H9 (cell line): Measurements from ENCODE around the gene SYNE3. TPM values are rescaled to one million over a fixed set of nuclear protein-coding genes. Genes with fewer than 3 reads are reported as not detected.

ENCODE experiments used
- DNase-seq: peaks from one replicate; pipeline ENCODE4 v3.0.0-alpha.2; 2017
- H2AFZ ChIP-seq: one replicate; pipeline ENCODE4 v1.6.1; 2013; ENCODE audit warnings: mild to moderate bottlenecking, low read length, control low read depth, moderate library complexity
- H2AK5ac ChIP-seq: 2 replicates; pipeline ENCODE4 v1.6.1; 2013; ENCODE audit warnings: low read length, control low read depth, mixed read lengths; ENCODE audit not compliant: insufficient read length
- H2BK120ac ChIP-seq: one replicate; pipeline ENCODE4 v1.6.1; 2013; ENCODE audit warnings: low read depth, mild to moderate bottlenecking, low read length, control low read depth, inconsistent platforms; ENCODE audit not compliant: poor library complexity, severe bottlenecking
- H2BK12ac ChIP-seq: 2 replicates; pipeline ENCODE4 v1.6.1; 2013; ENCODE audit warnings: low read length, control low read depth, mixed read lengths, low read depth; ENCODE audit not compliant: insufficient read length
- H2BK15ac ChIP-seq: 2 replicates; pipeline ENCODE4 v1.6.1; 2013; ENCODE audit warnings: low read depth, low read length, control low read depth
- H2BK20ac ChIP-seq: one replicate; pipeline ENCODE4 v1.6.1; 2013; ENCODE audit warnings: low read depth, mild to moderate bottlenecking, low read length, control low read depth, inconsistent platforms; ENCODE audit not compliant: poor library complexity, severe bottlenecking
- H2BK5ac ChIP-seq: 2 replicates; pipeline ENCODE4 v1.6.1; 2013; ENCODE audit warnings: low read length, control low read depth, mixed read lengths; ENCODE audit not compliant: insufficient read length
- H3K14ac ChIP-seq: 2 replicates; pipeline ENCODE4 v1.6.1; 2013; ENCODE audit warnings: low read length, control low read depth; ENCODE audit not compliant: insufficient read depth
- H3K18ac ChIP-seq: 2 replicates; pipeline ENCODE4 v1.6.1; 2013; ENCODE audit warnings: low read depth, mild to moderate bottlenecking, mixed read lengths, low read length, control low read depth; ENCODE audit not compliant: insufficient read length
- H3K23ac ChIP-seq: 2 replicates; pipeline ENCODE4 v1.6.1; 2013; ENCODE audit warnings: low read length, control low read depth, mixed read lengths, low read depth; ENCODE audit not compliant: insufficient read length
- H3K23me2 ChIP-seq: 2 replicates; pipeline ENCODE4 v1.6.1; 2013; ENCODE audit warnings: low read depth, mild to moderate bottlenecking, mixed read lengths, low read length, control low read depth; ENCODE audit not compliant: insufficient read length, poor library complexity, severe bottlenecking
- H3K27ac ChIP-seq: 2 replicates; pipeline ENCODE4 v1.5.1; 2013; ENCODE audit warnings: low read length, control low read depth, mixed read lengths, low read depth; ENCODE audit not compliant: insufficient read length
- H3K27me3 ChIP-seq: 2 replicates; pipeline ENCODE4 v1.6.1; 2013; ENCODE audit warnings: low read length, control low read depth, inconsistent platforms; ENCODE audit not compliant: insufficient read depth
- H3K4ac ChIP-seq: 2 replicates; pipeline ENCODE4 v1.6.1; 2013; ENCODE audit warnings: low read depth, mild to moderate bottlenecking, control low read depth, inconsistent platforms, low read length, moderate library complexity
- H3K4me1 ChIP-seq: 2 replicates; pipeline ENCODE4 v1.6.1; 2013; ENCODE audit warnings: low read length, control low read depth, inconsistent platforms; ENCODE audit not compliant: insufficient read depth
- H3K4me2 ChIP-seq: 2 replicates; pipeline ENCODE4 v1.6.1; 2013; ENCODE audit warnings: low read length, control low read depth, mixed read lengths; ENCODE audit not compliant: insufficient read length, insufficient read depth
- H3K56ac ChIP-seq: 2 replicates; pipeline ENCODE4 v1.6.1; 2013; ENCODE audit warnings: low read depth, mild to moderate bottlenecking, mixed read lengths, low read length, control low read depth; ENCODE audit not compliant: insufficient read length
- H3K79me1 ChIP-seq: 2 replicates; pipeline ENCODE4 v1.6.1; 2013; ENCODE audit warnings: low read depth, mild to moderate bottlenecking, moderate library complexity, low read length, control low read depth, inconsistent platforms; ENCODE audit not compliant: insufficient read depth, poor library complexity, severe bottlenecking
- H3K79me2 ChIP-seq: 2 replicates; pipeline ENCODE4 v1.6.1; 2013; ENCODE audit warnings: low read length, control low read depth, inconsistent platforms; ENCODE audit not compliant: insufficient read depth
- H3K9ac ChIP-seq: 2 replicates; pipeline ENCODE4 v1.6.1; 2013; ENCODE audit warnings: low read length, control low read depth, mixed read lengths; ENCODE audit not compliant: insufficient read length; ENCODE audit errors: extremely low read depth
- H3K9me3 ChIP-seq: one replicate; pipeline ENCODE4 v1.6.1; 2013; ENCODE audit warnings: low read depth, low read length, inconsistent platforms; ENCODE audit not compliant: control insufficient read depth
- H3T11ph ChIP-seq: one replicate; pipeline ENCODE4 v1.6.1; 2013; ENCODE audit warnings: mild to moderate bottlenecking, low read length, control low read depth, inconsistent platforms
- H4K20me1 ChIP-seq: one replicate; pipeline ENCODE4 v1.6.1; 2013; ENCODE audit not compliant: control insufficient read depth, insufficient read length, insufficient read depth
- H4K5ac ChIP-seq: 2 replicates; pipeline ENCODE4 v1.6.1; 2013; ENCODE audit warnings: low read depth, mild to moderate bottlenecking, mixed read lengths, low read length, control low read depth; ENCODE audit not compliant: insufficient read length
- H4K8ac ChIP-seq: replicated peaks from 2 replicates; pipeline ENCODE4 v1.6.1; 2013; ENCODE audit warnings: low read length, control low read depth, mixed read lengths, low read depth; ENCODE audit not compliant: insufficient read length
- H4K91ac ChIP-seq: 2 replicates; pipeline ENCODE4 v1.6.1; 2013; ENCODE audit warnings: low read depth, mild to moderate bottlenecking, moderate library complexity, mixed read lengths, low read length, control low read depth; ENCODE audit not compliant: insufficient read length
- H3K27ac Mint-ChIP-seq, 3 experiments: 2 replicates in 2 of 3; 3 replicates in 1 of 3; pipeline ENCODE4 v1.8.0; 2020 to 2021; ENCODE audit warnings: mixed read lengths in 3 of 3, mild to moderate bottlenecking in 1 of 3, moderate library complexity in 1 of 3
- H3K27me3 Mint-ChIP-seq: 2 replicates; pipeline ENCODE4 v1.8.0; 2021; ENCODE audit warnings: low read depth, mild to moderate bottlenecking, moderate library complexity, mixed read lengths
- H3K36me3 Mint-ChIP-seq, 3 experiments: 2 replicates in 2 of 3; 3 replicates in 1 of 3; pipeline ENCODE4 v1.8.0; 2020 to 2021; ENCODE audit warnings: low read depth in 3 of 3, mixed read lengths in 3 of 3; ENCODE audit not compliant: insufficient read depth in 1 of 3
- H3K4me1 Mint-ChIP-seq, 2 experiments: 2 replicates each; pipeline ENCODE4 v1.8.0; 2020; ENCODE audit warnings: mixed read lengths in 2 of 2
- H3K4me3 Mint-ChIP-seq, 2 experiments: 2 replicates in 1 of 2; 3 replicates in 1 of 2; pipeline ENCODE4 v1.8.0; 2020 to 2021; ENCODE audit warnings: mild to moderate bottlenecking in 2 of 2, mixed read lengths in 2 of 2, moderate library complexity in 1 of 2
- H3K9me3 Mint-ChIP-seq, 2 experiments: 2 replicates in 1 of 2; 3 replicates in 1 of 2; pipeline ENCODE4 v1.8.0; 2020; ENCODE audit warnings: mild to moderate bottlenecking in 2 of 2, mixed read lengths in 2 of 2, moderate library complexity in 1 of 2
- CTCF ChIP-seq: fragments of 200-600 bp; sonication (generic); conservative IDR thresholded peaks from 3 replicates; pipeline ENCODE4 v1.8.0; 2021; ENCODE audit warnings: antibody characterized with exemption, mild to moderate bottlenecking
- WGBS: extraction: QIAGEN DNeasy Blood & Tissue Kit; methylation state at CpG from one replicate; pipeline ENCODE4 v1.1.7; 2013; ENCODE audit warnings: missing lambda C conversion rate, low lambda C conversion rate, mixed read lengths; ENCODE audit not compliant: insufficient read length; ENCODE audit errors: extremely low coverage; 5-methylcytosine and 5-hydroxymethylcytosine counted together
- total RNA-seq: library from RNA; stranded (reverse); gene quantifications from 2 replicates; pipeline ENCODE4 v1.2.1, GENCODE V29; 2021

SYNE3 gene
- total RNA-seq, 1 experiment from 2014 or later: 0.11 TPM

GRCh38 chr14:95520346-95520745 lies 3.9 kb upstream of the SYNE3 start:
- Histone ChIP-seq H4K8ac (no peak overlapping the region), H2BK120ac (no peak overlapping the region), H3K9me3 (no peaks in the 10 kb centered on the region), H3K18ac (no peak overlapping the region), H3K14ac (no peak overlapping the region), H3K27ac (no peak overlapping the region), H2BK15ac (no peak overlapping the region), H3K23me2 (peaks cover 6% of the 10 kb centered on the region), H2BK5ac (no peak overlapping the region), H4K91ac (no peak overlapping the region), H2BK20ac (no peak overlapping the region), H3K9ac (no peak overlapping the region), H4K20me1 (no peaks in the 10 kb centered on the region), H3K56ac (no peak overlapping the region), H2BK12ac (no peak overlapping the region), H3K27me3 (peaks cover 9% of the 10 kb centered on the region; the same call in 1 of the 2 replicates), H3K4me1 (no peaks in the 10 kb centered on the region), H3T11ph (no peak overlapping the region), H3K79me1 (no peaks in the 10 kb centered on the region), H2AK5ac (no peak overlapping the region), H3K4ac (no peak overlapping the region), H4K5ac (no peak overlapping the region), H3K23ac (no peak overlapping the region), H3K4me2 (no peak overlapping the region), H3K79me2 (no peaks in the 10 kb centered on the region), H2AFZ (no peak overlapping the region)
- H3K27me3 Mint-ChIP-seq: peaks cover 49% of the 10 kb centered on the region
- DNase-seq: no peak
- WGBS: no CpG with 5 or more reads among the region's 3 CpGs
- H3K4me3 Mint-ChIP-seq: no peak overlapping the region
- H3K9me3 Mint-ChIP-seq: no peaks in the 10 kb centered on the region
- no peak for TF ChIP-seq CTCF
- no peak overlapping the region for H3K27ac Mint-ChIP-seq
- H3K36me3 Mint-ChIP-seq: no peaks in the 10 kb centered on the region
- H3K4me1 Mint-ChIP-seq: peaks cover 11 to 26% of the 10 kb centered on the region in 2 experiments
